NCI-H1930 (cell line): Measurements from ENCODE around the gene PLCH2.

Experiments
- DNase-seq, 2 experiments: peaks; one replicate each; lab custom pipeline; 2025; lab: John Stamatoyannopoulos, UW

Gene PLCH2

DNA sequence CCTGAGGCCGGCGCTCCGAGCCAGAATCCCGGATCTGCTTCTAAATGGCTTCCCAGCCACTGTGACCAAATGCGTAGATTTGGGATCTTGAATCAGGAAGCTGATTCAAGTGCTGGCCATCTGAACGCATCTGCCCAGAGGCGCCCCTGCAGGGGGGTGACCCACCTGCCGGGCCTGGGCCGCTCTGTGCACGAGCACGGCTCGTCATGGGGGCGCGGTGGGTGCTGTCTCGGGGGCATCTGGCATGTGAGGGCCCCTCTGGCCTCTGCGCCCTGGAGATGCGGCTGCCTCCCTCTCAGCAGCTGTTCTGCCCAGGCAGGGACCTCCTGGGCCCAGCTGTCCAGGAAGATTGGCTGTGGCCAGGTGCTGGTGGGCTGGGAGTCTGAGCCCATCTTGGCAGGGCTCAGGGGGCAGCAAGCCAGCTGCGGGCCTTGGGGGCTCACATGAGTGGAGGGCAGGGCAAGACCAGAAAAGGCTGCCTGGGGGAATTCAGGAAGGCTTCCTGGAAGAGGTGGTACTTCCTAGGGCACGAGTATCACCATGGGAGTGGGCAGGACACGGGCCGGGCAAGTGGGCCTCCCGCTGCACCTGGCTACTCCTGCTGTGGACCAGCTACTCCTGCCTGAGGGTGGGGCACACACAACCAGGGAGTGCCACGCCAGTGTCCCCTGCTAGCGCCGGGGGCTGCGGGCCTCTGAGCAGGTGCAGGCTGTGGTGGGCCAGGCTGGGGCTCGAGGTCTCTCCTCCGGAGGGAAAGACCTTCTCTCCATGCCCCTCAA, 25.1 kb downstream of the PLCH2 start:
- DNase-seq, result no peak

DNA sequence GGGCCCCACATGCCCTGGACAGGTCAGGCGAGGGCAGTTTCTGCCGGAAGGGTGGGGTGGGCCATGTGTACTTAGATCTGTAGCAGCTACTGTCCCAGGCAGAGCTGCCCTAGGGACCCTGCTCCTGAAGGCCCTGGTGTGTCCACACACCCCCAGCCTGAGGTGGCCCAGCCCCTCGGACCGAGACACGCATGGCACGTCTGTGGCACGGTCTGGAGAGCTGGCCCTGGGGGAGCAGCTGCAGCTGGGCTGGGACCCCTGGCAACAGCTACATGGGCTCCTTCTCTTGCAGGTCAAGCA, 25.7 kb downstream of the PLCH2 start:
- no peak for DNase-seq

DNA sequence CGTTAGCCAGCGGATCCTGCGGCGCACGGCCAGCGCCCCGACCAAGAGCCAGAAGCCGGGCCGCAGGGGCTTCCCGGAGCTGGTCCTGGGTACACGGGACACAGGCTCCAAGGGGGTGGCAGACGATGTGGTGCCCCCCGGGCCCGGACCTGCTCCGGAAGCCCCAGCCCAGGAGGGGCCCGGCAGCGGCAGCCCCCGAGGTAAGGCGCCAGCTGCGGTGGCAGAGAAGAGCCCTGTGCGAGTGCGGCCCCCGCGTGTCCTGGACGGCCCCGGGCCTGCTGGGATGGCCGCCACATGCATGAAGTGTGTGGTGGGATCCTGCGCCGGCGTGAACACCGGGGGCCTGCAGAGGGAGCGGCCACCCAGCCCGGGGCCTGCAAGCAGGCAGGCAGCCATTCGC, 26.1 kb downstream of the PLCH2 start:
- no peak for DNase-seq

DNA sequence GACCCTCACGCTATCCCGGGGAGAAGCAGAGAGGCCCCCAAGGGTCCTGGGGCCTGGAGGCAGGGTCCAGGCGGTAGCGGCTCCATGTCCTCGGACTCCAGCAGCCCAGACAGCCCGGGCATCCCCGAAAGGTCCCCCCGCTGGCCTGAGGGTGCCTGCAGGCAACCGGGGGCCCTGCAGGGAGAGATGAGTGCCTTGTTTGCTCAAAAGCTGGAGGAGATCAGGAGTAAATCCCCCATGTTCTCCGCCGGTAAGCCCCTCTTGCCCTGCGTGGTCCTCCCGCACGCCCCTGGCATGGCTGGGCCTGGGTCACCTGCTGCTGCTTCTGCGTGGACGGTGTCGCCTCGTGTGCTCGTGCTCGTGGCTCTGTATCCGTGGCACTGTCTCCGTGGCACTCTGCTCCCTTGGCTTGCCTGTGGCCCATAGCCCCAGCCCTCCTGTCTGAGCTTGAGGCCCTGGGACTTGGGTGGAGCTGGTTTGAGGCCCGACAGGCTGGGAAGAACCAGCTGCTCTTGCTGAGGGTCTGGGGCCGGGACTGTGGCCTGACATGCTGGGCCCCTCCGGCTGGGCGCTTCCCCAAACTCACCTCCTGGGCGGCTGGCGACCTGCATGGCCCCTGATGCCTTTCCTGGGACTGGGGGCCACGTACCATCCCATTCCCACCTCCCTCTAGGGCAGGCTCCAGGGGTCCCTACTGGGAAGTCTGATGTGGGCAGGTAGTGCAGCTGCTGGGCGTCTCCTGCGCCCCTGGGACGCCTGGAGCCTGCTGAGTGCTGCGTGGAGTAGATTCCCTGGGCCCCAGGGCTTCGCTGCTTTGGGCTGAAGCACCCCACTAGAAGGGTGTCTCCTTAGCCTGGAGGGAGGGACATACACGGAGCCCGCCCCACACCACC, 26.8 kb downstream of the PLCH2 start:
- no peak for DNase-seq

DNA sequence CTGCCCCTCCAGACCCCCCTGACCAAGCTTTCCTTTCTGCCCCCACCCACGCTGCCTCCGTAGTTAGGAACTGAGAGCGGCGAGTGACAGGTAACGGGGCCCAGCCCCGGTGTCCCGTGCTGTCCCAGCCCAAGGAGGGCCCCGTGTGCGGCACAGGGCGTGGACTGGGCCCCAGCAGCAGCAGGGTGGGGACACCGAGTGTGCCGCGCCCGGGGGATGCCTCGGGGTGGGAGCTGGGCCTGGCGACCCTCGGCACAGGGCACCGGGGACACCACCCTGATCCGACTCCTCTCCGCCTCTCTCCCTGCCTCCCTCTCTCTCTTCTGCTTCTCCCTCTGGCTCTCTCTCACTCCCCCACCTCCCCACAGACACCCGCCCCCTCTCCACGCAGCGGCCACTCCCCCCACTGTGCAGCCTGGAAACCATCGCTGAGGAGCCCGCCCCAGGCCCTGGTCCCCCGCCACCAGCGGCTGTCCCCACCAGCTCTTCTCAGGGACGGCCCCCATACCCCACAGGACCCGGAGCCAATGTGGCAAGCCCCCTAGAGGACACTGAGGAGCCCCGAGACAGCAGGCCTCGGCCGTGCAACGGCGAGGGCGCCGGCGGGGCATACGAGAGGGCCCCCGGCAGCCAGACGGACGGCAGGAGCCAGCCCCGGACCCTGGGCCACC, 27.6 kb downstream of the PLCH2 start:
- DNase-seq, result no peak

DNA sequence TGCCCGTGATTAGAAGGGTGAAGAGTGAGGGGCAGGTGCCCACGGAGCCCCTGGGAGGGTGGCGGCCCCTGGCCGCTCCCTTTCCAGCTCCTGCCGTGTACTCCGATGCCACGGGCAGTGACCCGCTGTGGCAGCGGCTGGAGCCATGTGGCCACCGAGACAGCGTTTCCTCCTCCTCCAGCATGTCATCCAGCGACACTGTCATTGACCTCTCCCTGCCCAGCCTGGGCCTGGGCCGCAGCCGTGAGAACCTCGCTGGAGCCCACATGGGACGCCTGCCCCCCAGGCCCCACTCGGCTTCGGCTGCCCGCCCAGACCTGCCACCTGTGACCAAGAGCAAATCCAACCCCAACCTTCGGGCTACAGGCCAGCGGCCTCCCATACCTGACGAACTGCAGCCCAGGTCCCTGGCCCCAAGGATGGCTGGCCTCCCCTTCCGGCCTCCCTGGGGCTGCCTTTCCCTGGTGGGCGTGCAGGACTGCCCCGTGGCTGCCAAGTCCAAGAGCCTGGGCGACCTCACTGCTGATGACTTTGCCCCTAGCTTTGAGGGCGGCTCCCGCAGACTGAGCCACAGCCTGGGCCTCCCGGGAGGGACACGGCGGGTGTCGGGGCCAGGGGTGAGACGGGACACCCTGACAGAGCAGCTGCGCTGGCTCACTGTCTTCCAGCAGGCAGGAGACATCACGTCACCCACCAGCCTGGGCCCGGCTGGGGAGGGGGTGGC, 28.3 kb downstream of the PLCH2 start:
- no peak for DNase-seq

DNA sequence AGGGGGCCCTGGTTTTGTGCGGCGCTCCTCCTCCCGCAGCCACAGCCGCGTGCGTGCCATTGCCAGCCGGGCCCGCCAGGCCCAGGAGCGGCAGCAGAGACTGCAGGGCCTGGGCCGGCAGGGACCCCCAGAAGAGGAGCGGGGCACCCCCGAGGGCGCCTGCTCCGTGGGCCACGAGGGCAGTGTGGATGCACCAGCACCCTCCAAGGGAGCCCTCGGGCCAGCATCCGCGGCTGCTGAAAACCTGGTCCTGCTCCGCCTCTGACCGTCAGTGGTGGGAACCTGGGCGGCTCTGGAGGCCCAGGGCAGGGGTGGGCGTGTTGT, 28.8 kb downstream of the PLCH2 start:
- DNase-seq, result no peak

DNA sequence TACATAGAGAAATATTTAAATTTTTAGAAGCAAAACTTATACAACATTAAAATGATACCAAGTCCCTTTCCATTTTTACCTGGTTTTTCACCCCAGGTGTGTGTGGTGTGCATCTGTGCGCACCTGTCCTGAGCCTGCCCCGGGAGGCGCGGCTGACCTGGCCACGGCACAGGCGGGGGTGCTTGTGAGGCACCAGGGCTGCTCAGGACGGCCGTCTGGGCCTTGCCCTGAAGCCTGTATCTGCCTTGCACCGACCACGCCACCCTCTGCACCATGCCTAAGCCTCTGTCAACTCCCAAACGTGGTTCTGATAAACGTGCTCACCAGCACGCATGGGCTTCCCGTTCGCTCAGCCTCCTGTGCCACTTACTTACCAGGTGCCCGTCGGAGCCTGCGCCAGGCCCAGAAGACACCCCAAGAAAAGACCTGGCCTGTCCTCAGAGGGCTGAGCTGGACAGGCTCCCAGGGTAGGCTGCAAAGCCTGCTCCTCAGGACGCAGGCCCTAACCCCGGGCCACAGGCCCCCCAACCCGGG, 29.4 kb downstream of the PLCH2 start:
- DNase-seq, result no peak

DNA sequence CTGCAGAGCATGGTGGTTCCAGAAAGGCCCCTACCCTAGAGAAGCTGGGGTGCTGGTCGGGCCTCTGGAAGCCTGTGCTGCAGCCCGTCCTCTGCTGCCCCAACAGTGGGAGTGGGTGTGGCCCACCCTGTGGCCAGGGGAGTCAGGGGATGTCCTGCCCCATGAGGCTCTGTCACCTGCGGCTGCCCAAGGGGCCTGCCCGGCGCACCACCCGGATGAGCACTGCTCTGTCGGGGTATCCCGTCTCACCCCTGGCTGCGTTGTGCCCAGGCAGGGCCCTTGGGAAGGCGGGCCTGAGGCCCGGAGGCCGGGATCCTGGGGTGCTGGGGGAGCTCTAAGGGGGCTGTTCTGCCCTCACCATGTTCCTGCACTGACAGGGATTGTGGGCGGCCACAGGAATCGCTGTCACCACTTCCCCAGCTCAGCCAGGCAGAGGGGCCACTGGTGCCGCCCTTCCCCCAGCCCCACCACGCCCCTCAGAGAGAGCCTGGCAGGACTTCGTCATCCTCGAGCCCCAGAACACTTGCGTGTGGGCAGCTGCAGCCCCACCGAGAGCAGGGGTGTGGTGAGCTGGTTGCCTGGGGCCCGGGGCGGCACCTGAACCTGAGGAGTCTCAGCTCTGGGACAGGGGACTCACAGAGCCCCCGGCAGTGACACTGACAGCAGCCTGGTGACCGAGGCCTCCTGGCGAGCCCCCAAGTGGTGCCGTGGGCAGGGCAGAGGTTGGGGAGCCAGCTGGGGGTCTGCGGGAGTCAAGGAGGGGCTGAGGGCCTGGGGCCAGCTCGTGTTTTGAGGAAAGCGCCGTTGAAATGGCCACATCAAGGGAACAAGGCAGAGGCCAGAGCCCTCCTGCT, 30.1 kb downstream of the PLCH2 start:
- no peak for DNase-seq

DNA sequence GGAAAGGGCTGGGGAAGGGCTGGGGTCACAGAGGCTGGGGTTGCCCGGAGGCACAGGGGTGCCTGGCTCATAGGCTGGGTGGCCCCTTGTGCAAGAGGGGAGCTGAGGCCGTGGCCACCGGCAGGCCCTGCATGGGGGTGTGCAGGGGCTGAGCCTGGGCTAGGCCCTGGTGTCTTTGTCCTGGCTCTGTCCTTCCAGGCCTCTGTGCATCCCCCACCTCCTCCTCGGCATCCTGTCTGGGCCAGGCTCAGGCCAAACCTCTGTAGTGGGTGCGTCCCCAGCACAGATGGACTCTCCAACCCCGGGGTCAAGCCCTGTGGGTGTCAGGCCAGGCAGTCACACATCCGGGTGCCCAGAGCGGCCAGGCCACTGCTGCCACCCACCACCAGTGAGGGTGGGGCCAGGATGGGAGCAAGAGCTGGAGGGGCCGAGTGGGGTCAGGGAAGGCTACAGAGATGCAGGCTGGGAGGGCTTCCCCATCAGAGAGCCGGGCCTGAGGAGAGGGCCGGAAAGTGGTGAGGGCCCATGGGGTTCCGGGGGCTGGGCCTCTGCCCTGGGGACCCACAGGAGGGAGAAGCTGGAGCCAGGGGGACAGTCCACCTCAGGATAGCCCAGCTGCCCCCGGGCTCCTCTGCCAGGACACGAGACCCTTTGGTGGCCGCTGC, 30.9 kb downstream of the PLCH2 start:
- DNase-seq, result no peak

DNA sequence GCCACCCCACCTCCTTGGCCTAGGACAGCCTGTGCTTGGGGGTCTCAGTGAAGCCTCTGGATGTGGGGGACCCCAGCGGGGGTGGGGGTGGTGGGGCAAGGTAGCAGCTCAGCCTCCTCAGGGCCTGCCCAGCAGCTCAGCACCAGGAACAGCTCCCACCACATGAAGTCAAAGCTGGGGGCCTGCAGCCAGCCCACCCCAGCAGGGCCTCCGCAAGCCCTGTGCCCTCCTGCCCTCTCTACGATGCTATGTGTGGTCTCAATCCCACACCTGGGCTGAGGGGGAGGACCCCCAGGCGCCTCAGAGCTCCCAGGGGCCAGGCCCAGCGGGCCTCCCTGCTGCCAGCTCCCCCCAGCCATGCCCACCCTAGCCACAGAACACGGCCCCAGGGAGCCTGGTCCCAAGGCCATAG, 31.7 kb downstream of the PLCH2 start:
- DNase-seq, result no peak

DNA sequence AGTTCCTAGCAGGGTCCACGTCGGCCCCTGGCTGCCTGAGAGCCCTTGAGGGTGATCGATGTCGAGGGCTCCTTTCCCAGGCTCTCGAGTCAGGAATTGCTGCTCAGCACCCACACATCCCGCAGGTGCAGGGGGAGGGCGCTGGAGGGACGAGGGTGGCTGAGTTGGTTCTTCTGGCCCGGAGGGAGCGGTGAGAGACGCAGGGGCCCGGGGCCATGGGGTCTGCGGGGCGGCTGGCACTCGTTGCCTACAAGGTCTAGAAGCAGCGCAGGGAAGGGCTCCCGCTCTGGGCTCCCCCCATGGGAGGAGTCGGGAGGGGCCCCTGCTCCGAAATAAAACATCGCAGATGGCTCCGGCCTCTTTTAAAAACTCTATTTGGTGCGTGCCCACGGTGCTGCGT, 32.1 kb downstream of the PLCH2 start:
- DNase-seq, result no peak

DNA sequence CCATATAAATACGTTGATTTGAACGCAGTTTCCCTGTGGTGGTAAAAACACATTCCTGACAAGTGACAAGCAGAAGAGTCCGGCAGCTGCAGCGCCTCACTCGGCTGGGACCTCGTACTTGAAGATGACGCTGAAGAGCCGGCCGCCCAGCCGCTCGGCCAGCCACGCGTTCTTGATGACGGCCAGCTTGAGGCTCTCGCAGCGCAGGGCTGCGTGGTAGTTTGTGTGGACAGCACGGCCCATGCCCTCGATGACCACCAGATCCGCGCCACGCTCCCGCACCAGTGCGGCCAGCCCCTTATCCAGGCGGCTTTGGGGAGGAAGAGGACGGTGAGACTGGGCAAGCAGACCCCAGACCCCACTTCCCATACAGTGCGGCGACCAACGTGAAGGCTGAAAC, 32.7 kb downstream of the PLCH2 start:
- no peak for DNase-seq

DNA sequence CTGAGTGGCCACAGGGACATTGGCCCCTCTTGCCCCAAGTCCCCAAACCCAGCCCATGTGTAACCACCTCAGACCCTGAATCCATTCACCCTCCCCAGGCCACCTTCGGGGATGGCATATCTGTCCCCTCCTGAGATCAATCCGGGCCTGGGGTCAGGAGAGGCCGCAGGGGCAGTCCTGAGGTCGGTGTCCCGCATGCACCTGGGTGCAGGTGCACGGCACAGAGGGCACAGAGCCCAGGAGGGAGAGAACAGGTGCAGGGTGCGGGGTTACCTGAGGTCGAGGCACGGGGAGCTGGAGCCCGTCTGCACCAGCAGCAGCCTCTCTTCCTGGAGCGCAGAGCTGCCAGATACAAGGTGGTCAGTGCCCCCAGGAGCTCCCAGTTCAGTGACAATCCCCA, 33.5 kb downstream of the PLCH2 start:
- no peak for DNase-seq

DNA sequence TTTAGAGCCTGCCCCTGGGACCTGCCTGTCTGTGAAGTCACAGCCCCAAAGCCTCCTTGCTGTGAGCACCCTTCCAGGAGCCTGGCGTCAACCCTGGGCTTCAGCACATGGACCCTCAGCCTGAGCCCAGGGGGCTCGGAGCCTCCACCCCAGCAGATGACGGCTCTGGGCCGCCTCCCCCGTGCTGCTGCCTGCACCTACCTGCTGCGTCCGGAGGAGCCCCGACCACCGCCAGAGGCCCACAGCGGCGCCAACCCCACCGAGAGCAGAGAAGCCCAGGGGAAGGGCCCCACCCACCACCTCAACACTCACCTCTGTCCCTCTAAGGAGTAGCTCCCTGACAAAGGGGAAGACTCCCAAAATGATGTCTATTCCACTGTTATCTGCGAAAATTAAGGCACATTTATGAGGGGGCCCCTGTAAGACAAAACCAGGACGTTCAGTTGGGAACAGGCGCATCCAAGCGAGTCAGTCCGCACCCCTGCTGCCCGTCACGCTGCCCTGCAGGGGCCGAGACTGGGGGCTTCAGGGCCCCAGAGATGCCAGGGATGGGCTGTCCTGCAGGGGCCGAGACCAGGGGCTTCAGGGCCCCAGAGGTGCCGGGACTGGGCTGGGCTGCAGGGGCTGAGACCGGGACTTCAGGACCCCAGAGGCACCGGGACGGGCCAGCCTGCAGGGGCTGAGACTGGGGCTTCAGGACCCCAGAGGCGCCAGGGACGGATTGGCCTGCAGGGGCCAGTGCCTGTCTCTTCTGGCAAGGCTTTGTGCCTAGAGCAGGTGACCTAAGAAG, 34.5 kb downstream of the PLCH2 start:
- no peak for DNase-seq

DNA sequence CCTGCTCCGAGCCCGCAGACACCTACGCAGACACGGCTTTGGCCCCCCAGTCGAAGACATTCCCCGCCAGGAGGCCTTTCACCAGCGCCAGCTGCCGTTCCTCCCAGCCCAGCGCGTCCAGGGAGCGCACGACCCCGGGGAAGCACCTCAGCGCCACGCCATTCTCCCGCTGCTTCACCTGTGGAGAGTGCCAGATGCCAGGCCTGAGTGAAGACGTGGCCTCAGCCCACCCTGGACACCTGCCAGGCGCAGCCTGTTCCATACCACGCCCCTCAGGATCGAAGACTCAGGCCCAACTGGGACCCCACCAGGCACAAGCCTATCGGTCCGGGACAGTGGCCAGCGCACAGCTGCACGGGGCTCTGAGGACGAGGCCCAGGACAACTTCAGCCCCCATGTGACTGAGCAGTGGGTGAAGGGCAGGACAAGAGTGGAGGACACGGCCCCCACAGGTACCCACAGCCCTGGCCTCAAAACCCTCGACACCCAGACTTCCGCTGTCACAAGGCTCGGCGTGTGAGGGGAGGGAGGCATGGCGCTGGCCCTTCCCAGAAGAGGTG, 36.9 kb downstream of the PLCH2 start:
- DNase-seq, result no peak

DNA sequence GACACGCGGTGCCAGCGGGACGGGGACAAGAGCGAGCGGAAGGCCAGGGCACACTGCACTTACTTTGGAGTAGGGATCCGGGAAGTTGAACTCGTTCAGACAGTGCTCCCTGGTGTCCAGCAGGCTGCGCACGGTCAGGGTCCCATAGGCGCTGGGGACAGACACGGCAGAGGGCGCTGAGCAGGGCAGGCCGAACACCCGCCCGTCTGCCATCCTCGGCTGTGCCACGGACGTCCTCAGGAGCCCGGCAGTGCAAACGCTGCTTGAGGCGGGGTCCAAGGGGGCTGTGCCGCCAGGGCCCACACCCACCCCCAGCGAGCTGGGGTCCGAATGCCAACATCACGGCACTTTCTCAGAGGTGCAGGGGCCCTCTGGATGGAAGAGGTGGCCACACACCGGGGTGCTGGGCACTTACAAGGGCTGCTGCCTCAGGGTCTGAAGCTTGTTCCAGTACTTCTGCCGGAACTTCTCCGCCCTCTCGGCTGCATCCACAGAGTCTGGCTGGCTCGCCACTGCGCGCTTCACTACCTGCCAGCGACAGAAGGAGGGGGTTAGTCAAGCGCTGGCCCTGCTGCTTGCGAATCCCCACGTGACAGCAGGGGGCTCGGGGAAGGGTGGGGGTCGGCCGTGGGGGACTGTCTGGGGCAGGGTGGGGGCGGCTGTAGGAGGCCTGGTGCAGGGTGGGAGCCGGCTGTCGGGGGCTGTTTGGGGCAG, 38.0 kb downstream of the PLCH2 start:
- DNase-seq, result no peak

DNA sequence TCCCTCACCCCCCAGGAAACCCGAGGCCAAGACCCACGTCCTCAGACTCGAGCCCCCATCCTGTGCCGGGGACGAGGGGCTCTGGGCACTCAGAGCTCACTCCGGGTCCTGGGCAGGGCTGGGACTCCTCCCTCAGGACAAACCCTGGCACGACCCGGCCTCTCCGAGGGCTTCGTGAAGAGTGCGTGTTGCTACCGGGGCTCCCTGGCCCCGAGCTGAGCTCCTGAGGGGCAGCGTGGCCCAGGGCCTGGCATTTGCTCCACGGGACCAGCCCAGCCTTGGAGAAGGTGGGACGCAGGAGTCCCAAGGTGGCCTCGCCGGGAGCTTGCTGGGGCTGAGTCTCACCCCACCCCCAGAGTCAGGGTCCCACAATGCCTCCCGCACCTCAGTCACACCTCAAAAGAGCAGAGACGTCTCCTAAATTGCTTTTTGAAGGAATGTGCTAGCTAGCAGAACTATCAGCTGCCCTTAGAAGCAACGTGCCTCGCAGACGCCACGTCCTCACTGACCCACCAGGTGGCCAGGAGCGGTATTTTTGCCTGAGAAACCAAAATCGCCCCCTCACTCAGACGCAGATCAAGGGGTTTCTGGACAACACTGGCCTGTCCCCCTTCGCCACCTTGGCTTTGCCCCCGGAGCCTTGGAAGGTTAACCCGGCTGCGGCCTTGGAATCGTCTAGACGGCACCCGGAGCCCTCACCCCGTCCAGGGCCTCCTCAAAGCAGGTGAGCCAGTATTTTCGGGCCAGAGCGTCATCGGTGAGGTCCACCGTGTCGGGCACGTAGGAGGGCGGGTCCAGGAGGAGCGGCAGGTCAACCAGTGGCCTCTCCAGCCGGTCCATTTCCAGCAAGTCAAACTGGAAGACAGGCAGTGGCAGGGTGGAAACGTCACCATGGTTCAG, 39.0 kb downstream of the PLCH2 start:
- no peak for DNase-seq
